Fibroblast of skin of back (primary cell): ENCODE measurements around the gene TCEANC2.
A peak's percentile ranks its signal among the peaks of the same experiment; 100 is the strongest.

ENCODE experiments used
- DNase-seq: peaks from one replicate; pipeline ENCODE4 v3.0.0-alpha.2; 2013

Gene TCEANC2

GRCh38 chr1:54136963-54137533, 83.6 kb downstream of the TCEANC2 start:
- DNase-seq: no peak

DNA sequence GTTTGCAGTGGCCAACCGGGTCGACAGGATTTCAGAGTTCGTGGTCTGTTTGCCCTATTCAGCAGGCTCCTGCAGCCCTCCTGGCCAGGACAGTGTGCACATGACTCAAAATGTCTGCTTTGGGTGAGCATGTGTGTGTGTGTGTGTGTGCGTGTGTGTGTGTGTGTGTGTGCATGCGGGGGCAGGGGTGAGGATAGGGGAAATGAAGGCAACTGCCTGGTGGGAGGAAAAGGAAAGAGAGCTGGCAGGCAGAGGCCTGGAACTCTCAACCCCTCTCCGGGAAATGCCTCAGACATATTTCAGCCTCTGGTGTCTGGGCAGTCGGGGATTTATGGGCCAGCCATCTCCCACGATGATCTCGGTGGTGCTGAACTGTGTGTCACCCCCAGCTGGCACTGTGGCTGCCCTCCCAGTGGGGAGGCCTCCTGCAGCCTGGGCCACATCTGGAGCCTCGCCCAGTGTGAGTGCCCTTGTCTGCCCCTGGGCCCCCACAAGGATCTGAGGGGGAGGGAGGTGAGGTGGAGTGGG, 84.2 kb downstream of the TCEANC2 start:
- DNase-seq: peak; percentile 84

DNA sequence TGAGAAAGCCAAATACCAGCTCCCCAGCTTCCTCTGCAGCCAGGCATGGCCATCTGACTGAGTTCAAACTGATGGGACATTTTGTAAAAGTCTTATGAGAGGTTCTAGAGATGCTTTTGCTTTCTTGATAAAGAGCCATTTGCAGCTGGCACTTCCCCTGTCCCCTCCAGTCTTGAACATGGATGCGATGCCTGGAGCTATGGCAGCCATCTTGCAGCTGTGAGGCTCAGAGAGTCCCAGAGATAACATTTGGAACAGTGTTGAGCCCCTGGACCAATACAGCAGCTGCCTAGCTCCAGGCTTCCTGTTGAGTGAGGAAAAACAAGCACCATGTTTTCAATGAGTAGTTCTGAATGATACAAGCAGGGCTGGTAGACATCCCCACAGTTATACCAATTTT, 85.6 kb downstream of the TCEANC2 start:
- DNase-seq: no peak

DNA sequence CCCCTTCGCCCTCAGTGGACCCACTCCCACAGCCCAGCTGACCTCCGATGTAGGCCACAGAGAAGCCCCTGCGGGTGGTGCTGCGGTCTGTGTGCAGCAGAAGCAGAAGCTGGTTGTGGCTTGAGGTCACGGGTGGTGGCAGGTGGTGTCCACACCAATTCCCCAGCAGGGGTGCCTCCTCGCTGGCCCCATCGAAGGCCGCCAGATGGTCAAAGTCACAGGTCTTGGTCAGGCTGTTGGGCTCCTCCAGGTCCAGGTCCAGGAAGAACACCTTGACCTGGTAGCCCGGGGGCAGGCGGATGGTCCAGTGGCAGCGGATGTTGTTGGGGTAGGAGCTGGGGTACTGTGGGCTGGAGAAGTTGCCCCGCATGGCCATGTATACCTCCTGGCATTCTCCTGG, 86.3 kb downstream of the TCEANC2 start:
- no peak for DNase-seq

- DNase-seq: no peak
Measured at GRCh38 chr1:54142146-54142900, 88.9 kb downstream of the TCEANC2 start.

- no peak for DNase-seq
Measured at GRCh38 chr1:54144366-54144765, 91.0 kb downstream of the TCEANC2 start.

DNA sequence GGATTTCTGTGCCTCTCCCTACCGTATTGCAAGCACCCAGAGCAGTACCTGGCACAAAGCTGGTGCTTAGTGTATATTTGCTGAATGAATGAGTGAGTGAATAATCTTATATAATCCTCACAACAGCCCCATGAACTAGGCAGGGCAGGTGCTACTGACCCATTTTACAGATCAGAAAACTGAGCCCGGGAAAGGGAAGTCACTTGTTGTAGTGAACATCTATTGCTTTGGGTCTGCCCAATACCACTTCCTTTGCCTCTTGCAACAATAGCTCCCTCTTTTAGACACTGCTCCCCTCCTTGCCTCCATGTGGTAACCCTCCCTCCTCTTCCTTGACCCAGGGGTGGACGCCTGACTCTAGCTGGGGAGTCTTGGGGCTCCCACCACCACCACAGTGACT, 96.3 kb downstream of the TCEANC2 start:
- DNase-seq: no peak

GRCh38 chr1:54151013-54151412, 97.6 kb downstream of the TCEANC2 start:
- DNase-seq: no peak

DNA sequence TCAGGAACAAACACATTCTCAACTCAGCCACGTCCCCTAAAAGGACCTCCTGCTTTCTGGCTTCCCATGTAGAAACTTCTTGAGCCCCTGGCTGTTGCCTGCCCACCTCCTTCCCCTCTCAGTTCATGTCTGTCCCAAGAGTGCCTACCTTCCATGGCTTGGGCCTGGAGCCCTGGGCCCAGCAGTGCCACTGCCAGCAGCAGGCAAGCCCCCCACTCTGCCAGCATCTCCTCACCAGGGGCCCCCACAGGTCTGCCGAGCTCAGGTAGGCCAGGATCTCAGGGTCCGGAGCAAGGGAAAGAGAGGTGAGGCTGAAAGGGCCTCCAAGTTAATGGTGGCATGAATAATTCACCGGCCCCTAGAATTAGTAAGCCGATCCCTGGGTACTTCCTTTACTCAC, 99.3 kb downstream of the TCEANC2 start, which contains the start of gene CDCP2:
Gene CDCP2, minus strand, starts transcription at position 305 of the 400 bp plus-strand sequence. Its CDS starts 78 bp downstream, at position 227.
- no peak for DNase-seq

GRCh38 chr1:54153535-54154439, 100.4 kb downstream of the TCEANC2 start:
- DNase-seq: peak; percentile 61
